Ovary (tissue), 3 donors: ENCODE results near the gene MATCAP1.

Source experiments
- CTCF ChIP-seq, 3 donors: fragments of 450-650 bp in 2 of 3; fragments of 200-600 bp in 1 of 3; IDR thresholded peaks; one replicate each; pipeline versions ENCODE4 v1.5.1 to v1.8.0; 2016 to 2022; ENCODE audit warnings: antibody characterized with exemption in 3 of 3, mild to moderate bottlenecking in 1 of 3
- EP300 ChIP-seq: sonication (generic); formaldehyde crosslinking; IDR thresholded peaks from one replicate; pipeline ENCODE4 v1.6.1; 2017; ENCODE audit warnings: antibody characterized with exemption
- POLR2A ChIP-seq: fragments of 450-650 bp; IDR thresholded peaks from one replicate; pipeline ENCODE4 v1.6.1; 2017; ENCODE audit warnings: antibody characterized with exemption, mild to moderate bottlenecking, moderate library complexity
- donor health status: DM: no; HTN: no; CAD: no.

GRCh38 chr16:67137605-67138004 lies 46.2 kb downstream of the MATCAP1 start:
- TF ChIP-seq CTCF (IDR thresholded peaks at IDR 0.05) = no peak
- no peak for TF ChIP-seq POLR2A
- no peak for TF ChIP-seq EP300
